Duodenal mucosa (tissue), 2 donors: ENCODE results near the gene UBE3A.

Source experiments
- H3K27ac ChIP-seq: one replicate; pipeline ENCODE4 v1.7.0; 2013; ENCODE audit warnings: low read depth, low read length
- H3K27me3 ChIP-seq, 2 donors: one replicate each; pipeline ENCODE4 v1.7.0; 2013; ENCODE audit warnings: low read length in 2 of 2, control low read depth in 1 of 2; ENCODE audit not compliant: insufficient read depth in 2 of 2, control insufficient read depth in 1 of 2
- H3K36me3 ChIP-seq, 2 donors: one replicate each; pipeline ENCODE4 v1.7.0; 2013; ENCODE audit warnings: low read length in 2 of 2, control low read depth in 1 of 2; ENCODE audit not compliant: insufficient read depth in 2 of 2, control insufficient read depth in 1 of 2
- H3K4me1 ChIP-seq, 2 donors: one replicate each; pipeline ENCODE4 v1.7.0; 2013; ENCODE audit warnings: low read length in 2 of 2, control low read depth in 1 of 2; ENCODE audit not compliant: insufficient read depth in 2 of 2, control insufficient read depth in 1 of 2
- H3K4me3 ChIP-seq, 2 donors: one replicate each; pipeline ENCODE4 v1.7.0; 2013; ENCODE audit warnings: low read length in 2 of 2, low read depth in 1 of 2
- H3K9ac ChIP-seq, 2 donors: one replicate each; pipeline ENCODE4 v1.7.0; 2013; ENCODE audit warnings: low read length in 2 of 2, low read depth in 1 of 2
- H3K9me3 ChIP-seq, 2 donors: one replicate each; pipeline ENCODE4 v1.7.0; 2013; ENCODE audit warnings: low read length in 2 of 2, control low read depth in 1 of 2; ENCODE audit not compliant: control insufficient read depth in 1 of 2

Gene UBE3A

DNA sequence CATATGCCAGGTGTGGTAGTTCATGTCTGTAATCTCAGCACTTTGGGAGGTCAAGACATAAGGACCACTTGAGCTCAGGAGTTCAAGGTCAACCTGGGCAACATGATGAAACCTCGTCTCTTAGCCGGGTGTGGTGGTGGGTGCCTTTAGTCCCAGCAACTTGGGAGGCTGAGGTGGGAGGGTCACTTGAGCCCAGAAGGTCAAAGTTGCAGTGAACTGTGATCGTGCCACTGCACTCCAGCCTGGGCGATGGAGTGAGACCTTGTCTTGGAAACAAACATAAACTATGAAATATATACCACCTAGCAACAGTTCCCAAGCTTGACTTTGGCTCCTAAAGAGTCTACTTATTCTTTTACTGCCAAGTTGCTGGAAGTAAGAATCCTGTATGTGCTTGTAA, 30.9 kb downstream of the UBE3A start:
- no peak overlapping the region for H3K9ac ChIP-seq
- peaks cover 0 to 20% of the 10 kb centered on the region in 2 donors for H3K4me1 ChIP-seq
- no peaks in the 10 kb centered on the region for H3K9me3 ChIP-seq
- no peak overlapping the region for H3K4me3 ChIP-seq
- H3K27ac ChIP-seq: no peak overlapping the region
- no peaks in the 10 kb centered on the region for H3K27me3 ChIP-seq
- H3K36me3 ChIP-seq: peaks cover 0 to 20% of the 10 kb centered on the region in 2 donors

DNA sequence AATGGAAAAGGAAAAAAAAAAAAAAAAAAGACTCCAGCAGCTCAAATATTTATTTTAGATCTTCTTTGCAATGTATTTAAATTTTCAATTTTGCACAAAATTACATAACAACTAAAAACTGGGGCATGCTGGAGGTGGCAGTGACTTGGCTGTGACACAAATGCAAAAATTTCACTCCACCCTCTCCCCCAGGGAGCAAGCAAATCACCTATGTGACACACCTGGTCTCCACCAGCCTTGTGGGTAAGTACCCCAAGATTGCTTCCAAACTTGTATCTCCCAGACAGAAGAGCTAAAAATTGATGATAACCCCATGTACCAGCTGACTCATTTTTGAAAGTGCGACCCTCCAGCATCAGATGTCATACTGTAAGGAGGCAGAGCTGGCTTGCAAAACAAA, 32.0 kb downstream of the UBE3A start:
- Histone ChIP-seq H3K4me3 (no peak overlapping the region), H3K9ac (no peak overlapping the region), H3K4me1 (peaks cover 0 to 20% of the 10 kb centered on the region in 2 donors), H3K9me3 (peaks cover 0 to 7% of the 10 kb centered on the region in 2 donors), H3K27ac (no peak overlapping the region), H3K36me3 (peaks cover 8 to 31% of the 10 kb centered on the region in 2 donors), H3K27me3 (no peaks in the 10 kb centered on the region)

DNA sequence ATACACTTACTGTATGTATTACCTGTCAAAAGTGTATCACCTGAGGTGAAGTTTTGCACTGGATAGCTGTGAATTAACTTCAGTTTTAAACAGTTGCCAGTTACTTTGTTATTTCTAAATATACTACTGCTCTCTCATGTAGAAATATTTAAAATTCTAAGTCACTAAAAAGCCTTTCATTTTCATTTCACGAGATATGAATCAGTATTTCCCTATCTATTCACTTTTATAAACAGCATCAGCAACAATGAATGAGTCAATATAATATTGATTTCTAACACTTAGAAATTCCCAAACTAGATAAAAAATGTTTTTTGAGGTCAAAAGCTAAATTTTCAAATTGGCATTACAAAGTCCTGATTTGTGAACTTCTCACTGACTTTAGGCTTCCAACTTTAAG, 32.6 kb downstream of the UBE3A start:
- H3K27ac ChIP-seq: no peak overlapping the region

DNA sequence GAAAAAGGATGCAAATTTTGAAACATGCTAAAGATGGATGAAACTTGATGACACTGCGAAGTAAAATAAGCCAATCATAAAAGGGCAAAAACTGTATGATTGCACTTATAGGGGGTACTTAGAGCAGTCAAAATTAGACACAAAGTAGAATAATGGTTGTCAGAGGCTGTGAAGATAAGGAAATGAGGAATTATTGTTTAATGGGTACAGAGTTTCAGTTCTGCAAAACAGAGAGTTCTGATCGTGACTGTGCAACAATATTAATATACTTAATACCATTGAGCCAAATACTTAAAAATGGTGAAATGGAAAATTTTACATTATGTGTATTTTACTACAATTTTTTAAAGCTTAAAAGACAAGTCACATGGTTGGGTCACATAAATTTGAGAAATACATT, 35.1 kb downstream of the UBE3A start:
- Histone ChIP-seq H3K36me3 (peaks cover 8 to 34% of the 10 kb centered on the region in 2 donors), H3K27me3 (no peaks in the 10 kb centered on the region), H3K27ac (no peak overlapping the region), H3K4me1 (peaks cover 0 to 7% of the 10 kb centered on the region in 2 donors), H3K4me3 (no peak overlapping the region), H3K9me3 (peaks cover 2 to 7% of the 10 kb centered on the region in 2 donors), H3K9ac (no peak overlapping the region)

More for the DNA sequence above, 32.6 kb downstream of the UBE3A start:
- Histone ChIP-seq H3K4me3 (no peak overlapping the region), H3K4me1 (peaks cover 0 to 20% of the 10 kb centered on the region in 2 donors), H3K9ac (no peak overlapping the region), H3K36me3 (peaks cover 8 to 34% of the 10 kb centered on the region in 2 donors), H3K9me3 (peaks cover 2 to 7% of the 10 kb centered on the region in 2 donors), H3K27me3 (no peaks in the 10 kb centered on the region)

DNA sequence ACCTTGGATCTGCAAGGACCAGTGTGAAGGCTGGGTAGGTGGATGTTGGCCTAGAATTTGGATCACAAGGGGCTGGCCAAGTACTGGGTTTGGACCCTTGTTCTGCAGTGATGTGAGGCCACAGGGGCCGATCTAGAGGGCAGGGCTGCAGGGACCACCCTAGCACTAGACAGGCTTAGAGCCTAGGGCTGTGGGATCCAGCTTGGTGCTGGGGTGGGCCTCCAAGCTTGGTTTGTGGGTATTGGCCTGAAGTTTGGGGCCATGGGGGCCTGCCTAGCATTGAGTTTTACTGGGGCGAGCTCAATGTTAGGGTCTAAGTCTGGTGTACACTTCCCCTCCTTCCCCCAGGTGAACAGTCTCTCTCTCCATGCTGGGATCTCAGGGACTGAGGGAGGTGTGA, 36.5 kb downstream of the UBE3A start:
- no peaks in the 10 kb centered on the region for H3K27me3 ChIP-seq
- H3K36me3 ChIP-seq: peaks cover 8 to 36% of the 10 kb centered on the region in 2 donors
- H3K27ac ChIP-seq: no peak overlapping the region
- no peak overlapping the region for H3K4me3 ChIP-seq
- peaks cover 0 to 4% of the 10 kb centered on the region in 2 donors for H3K4me1 ChIP-seq
- no peak overlapping the region for H3K9ac ChIP-seq
- peaks cover 2 to 7% of the 10 kb centered on the region in 2 donors for H3K9me3 ChIP-seq

DNA sequence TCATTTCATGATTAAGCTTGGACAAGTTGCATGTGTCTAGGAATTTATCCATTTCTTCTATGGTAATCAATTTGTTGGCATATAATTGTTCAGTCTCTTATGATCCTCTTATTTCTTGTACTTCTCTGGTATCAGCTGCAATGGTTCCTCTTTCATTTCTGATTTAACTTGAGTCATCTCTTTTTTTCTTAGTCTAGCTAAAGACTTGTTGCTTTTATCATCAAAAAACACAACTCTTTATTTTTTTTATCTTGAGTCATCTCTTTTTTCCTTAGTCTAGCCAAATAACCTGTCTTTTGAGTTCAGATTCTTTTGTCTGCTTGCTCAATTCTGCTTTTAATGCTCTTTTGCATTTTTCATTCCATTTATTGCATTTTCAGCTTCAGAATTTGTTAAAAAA, 37.3 kb downstream of the UBE3A start:
- H3K27ac ChIP-seq: no peak overlapping the region
- no peaks in the 10 kb centered on the region for H3K4me1 ChIP-seq
- peaks cover 8 to 36% of the 10 kb centered on the region in 2 donors for H3K36me3 ChIP-seq
- no peak overlapping the region for H3K9ac ChIP-seq
- no peaks in the 10 kb centered on the region for H3K27me3 ChIP-seq
- no peak overlapping the region for H3K4me3 ChIP-seq
- peaks cover 2 to 7% of the 10 kb centered on the region in 2 donors for H3K9me3 ChIP-seq

DNA sequence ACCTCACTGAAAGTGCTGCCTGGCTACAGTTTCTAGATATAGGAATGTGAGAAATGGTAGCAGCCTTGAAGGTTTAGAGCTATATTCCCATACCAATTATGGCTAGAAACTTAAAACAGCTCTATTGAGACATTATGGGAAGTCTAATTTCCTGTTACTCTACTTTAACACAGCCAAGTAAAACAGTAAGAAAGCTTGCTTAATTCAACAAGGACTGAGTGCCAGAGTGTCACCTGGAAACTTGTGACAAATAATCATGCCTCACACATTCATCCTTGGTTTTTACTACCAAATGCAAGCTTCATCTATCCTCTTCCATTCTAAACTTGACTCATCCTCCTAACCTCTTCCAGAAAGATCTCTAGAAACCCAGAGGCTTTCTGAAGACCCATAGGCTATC, 41.7 kb downstream of the UBE3A start:
- Histone ChIP-seq H3K4me3 (no peak overlapping the region), H3K27ac (no peak overlapping the region)

DNA sequence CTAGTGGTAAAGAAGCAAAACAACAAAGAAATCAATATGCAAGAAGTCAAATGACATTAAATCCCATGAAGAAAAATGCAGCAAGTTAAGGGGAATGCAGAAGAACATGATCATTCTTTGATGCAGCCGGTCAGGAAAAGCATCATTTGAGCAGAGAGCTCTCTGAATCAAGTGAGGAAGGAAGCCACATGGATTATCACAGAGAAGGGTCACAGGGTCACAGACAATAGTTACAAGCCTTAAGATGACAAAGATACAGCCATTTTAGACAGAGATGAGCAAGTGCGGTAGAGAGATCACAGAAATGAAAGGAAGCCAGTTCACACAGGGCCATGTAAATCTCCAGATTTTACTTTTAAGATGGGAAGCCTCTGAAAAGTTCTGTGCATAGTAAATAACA, 43.9 kb downstream of the UBE3A start:
- Histone ChIP-seq H3K9me3 (no peaks in the 10 kb centered on the region), H3K27ac (no peak overlapping the region), H3K27me3 (no peaks in the 10 kb centered on the region), H3K4me1 (no peaks in the 10 kb centered on the region), H3K9ac (no peak overlapping the region), H3K4me3 (no peak overlapping the region), H3K36me3 (peaks cover 0 to 18% of the 10 kb centered on the region in 2 donors)

More for the DNA sequence above, 41.7 kb downstream of the UBE3A start:
- Histone ChIP-seq H3K36me3 (peaks cover under 1 to 16% of the 10 kb centered on the region in 2 donors), H3K4me1 (no peaks in the 10 kb centered on the region), H3K27me3 (no peaks in the 10 kb centered on the region), H3K9me3 (peaks cover 1 to 2% of the 10 kb centered on the region in 2 donors), H3K9ac (no peak overlapping the region)

DNA sequence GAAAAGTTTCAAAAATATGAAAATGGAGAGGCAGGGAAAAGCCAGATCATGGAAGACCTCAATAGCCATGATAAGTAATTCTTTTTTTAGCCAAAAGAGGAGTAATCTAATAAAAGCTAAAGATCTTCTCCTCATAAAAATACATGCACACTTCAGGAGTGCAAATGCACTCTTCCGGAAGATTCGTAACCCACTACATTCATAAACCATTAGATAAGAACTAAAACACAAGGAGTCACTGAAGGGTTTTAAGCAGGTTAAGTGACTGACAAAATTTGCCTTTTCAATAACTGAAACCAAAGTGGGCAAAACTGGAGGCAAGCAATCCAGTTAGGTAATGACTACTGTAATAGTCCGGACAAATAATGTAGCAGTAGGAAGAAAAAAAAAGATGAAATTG, 46.0 kb downstream of the UBE3A start:
- Histone ChIP-seq H3K36me3 (peaks cover 0 to 14% of the 10 kb centered on the region in 2 donors), H3K9me3 (no peaks in the 10 kb centered on the region), H3K27ac (no peak overlapping the region), H3K4me3 (no peak overlapping the region), H3K27me3 (no peaks in the 10 kb centered on the region), H3K4me1 (no peaks in the 10 kb centered on the region), H3K9ac (no peak overlapping the region)

DNA sequence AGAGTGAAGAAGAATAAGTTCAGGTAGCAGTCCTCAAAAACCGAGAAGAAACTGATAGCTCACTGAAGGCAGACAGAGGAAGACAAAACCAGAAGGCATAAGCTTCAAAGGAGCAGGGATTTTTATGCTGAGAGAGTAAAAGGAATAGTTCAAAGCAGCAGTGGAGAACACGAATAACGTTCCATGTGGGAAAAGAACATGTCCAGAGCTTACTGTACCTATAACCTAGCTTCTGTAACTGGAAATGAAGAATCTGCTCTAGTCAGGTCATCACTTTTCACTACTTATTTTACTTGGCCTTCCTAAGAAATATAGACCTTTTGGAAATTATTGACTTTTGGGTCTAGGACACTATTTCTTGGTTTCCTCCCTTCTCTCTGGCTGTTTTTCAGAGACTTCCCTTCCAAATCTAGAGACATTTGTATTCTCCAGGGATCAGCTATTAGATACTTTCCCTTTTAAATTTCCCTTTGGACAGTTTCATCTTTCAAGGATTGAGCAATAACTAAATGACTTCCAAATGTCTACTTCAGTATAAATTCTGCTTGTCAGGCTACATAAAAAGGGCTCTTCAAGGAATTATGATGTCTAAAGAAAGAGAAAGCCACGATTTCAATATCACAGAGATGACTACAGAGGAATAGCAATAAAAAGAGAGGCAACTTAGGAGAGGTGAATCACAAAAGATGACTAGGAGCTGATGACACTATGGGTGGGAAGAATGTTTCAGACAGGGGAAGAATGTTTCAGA, 46.7 kb downstream of the UBE3A start:
- Histone ChIP-seq H3K27ac (no peak overlapping the region), H3K4me3 (no peak overlapping the region), H3K9me3 (no peaks in the 10 kb centered on the region), H3K9ac (no peak overlapping the region), H3K36me3 (peaks cover 0 to 14% of the 10 kb centered on the region in 2 donors), H3K27me3 (no peaks in the 10 kb centered on the region), H3K4me1 (no peaks in the 10 kb centered on the region)
